HL-60 (cell line): ENCODE results near the gene CTDSPL2.

Experiments
- CTCF ChIP-seq: IDR thresholded peaks from one replicate; pipeline ENCODE4 v1.5.1; 2011; ENCODE audit warnings: low read length, control low read depth, inconsistent platforms; ENCODE audit not compliant: insufficient read depth
- POLR2AphosphoS5 ChIP-seq: IDR thresholded peaks from 2 replicates; pipeline ENCODE4 v1.6.1; 2012; ENCODE audit warnings: low read depth
- REST ChIP-seq: IDR thresholded peaks from 2 replicates; pipeline ENCODE4 v1.6.1; 2012; ENCODE audit warnings: low read depth; ENCODE audit not compliant: insufficient replicate concordance

- no peak for TF ChIP-seq REST
- no peak for TF ChIP-seq CTCF
- TF ChIP-seq POLR2AphosphoS5, result no peak
These were observed 64.6 kb downstream of the CTDSPL2 start for GRCh38 chr15:44492040-44492439.
